GM21447 (cell line): ENCODE data around the gene EIF5A2.
A peak's percentile ranks its signal among the peaks of the same experiment; 100 is the strongest.
"Not testable (repeated sequence)": the region's sequence is repeated elsewhere in the genome, so short reads cannot be mapped to it uniquely, and the experiment has no call there.

Source experiments
- ATAC-seq: cut with Tn5 transposase; IDR thresholded peaks from one replicate; pipeline ENCODE4 v1.9.1; 2021; ENCODE audit not compliant: unreplicated experiment

The EIF5A2 gene

GRCh38 chr3:170897199-170897598 is 11.2 kb downstream of the EIF5A2 start:
- not testable (repeated sequence) for ATAC-seq

- no peak for ATAC-seq
These were observed 11.7 kb downstream of the EIF5A2 start for GRCh38 chr3:170896781-170897180.

- not testable (repeated sequence) for ATAC-seq
These were observed 12.1 kb downstream of the EIF5A2 start for GRCh38 chr3:170896333-170896732.

- ATAC-seq = no peak
These were observed 14.5 kb downstream of the EIF5A2 start for GRCh38 chr3:170893895-170894294.

GRCh38 chr3:170889630-170890029 is 18.8 kb downstream of the EIF5A2 start:
- ATAC-seq = no peak

GRCh38 chr3:170889132-170889531 is 19.3 kb downstream of the EIF5A2 start:
- no peak for ATAC-seq

- not testable (repeated sequence) for ATAC-seq
These were observed 24.1 kb downstream of the EIF5A2 start for GRCh38 chr3:170884109-170884930.

- not testable (repeated sequence) for ATAC-seq
These were observed 29.7 kb downstream of the EIF5A2 start for GRCh38 chr3:170878688-170879087.

GRCh38 chr3:170877311-170877710 is 31.1 kb downstream of the EIF5A2 start:
- ATAC-seq = not testable (repeated sequence)

GRCh38 chr3:170876537-170876936 is 31.9 kb downstream of the EIF5A2 start:
- no peak for ATAC-seq

GRCh38 chr3:170869645-170870593 is 38.5 kb downstream of the EIF5A2 start, which contains the start of gene RPL22L1:
RPL22L1 (minus strand) TSS chr3:170870195; CDS start chr3:170870167, 28 bp downstream.
- peak; percentile 97 for ATAC-seq

GRCh38 chr3:170869239-170869590 is 39.2 kb downstream of the EIF5A2 start:
- no peak for ATAC-seq

GRCh38 chr3:170868577-170869238 is 39.7 kb downstream of the EIF5A2 start:
- no peak for ATAC-seq

- no peak for ATAC-seq
These were observed 41.1 kb downstream of the EIF5A2 start for GRCh38 chr3:170867143-170867937.

GRCh38 chr3:170866499-170866898 is 41.9 kb downstream of the EIF5A2 start:
- ATAC-seq = no peak

GRCh38 chr3:170865209-170866094 is 43.0 kb downstream of the EIF5A2 start:
- no peak for ATAC-seq

- no peak for ATAC-seq
These were observed 43.8 kb downstream of the EIF5A2 start for GRCh38 chr3:170864525-170865208.

GRCh38 chr3:170863816-170864215 is 44.6 kb downstream of the EIF5A2 start:
- ATAC-seq = no peak
